ENCODE measurements around the gene DGLUCY.
"Not testable (repeated sequence)": the region's sequence is repeated elsewhere in the genome, so short reads cannot be mapped to it uniquely, and the experiment has no call there.

The DGLUCY gene

DNA sequence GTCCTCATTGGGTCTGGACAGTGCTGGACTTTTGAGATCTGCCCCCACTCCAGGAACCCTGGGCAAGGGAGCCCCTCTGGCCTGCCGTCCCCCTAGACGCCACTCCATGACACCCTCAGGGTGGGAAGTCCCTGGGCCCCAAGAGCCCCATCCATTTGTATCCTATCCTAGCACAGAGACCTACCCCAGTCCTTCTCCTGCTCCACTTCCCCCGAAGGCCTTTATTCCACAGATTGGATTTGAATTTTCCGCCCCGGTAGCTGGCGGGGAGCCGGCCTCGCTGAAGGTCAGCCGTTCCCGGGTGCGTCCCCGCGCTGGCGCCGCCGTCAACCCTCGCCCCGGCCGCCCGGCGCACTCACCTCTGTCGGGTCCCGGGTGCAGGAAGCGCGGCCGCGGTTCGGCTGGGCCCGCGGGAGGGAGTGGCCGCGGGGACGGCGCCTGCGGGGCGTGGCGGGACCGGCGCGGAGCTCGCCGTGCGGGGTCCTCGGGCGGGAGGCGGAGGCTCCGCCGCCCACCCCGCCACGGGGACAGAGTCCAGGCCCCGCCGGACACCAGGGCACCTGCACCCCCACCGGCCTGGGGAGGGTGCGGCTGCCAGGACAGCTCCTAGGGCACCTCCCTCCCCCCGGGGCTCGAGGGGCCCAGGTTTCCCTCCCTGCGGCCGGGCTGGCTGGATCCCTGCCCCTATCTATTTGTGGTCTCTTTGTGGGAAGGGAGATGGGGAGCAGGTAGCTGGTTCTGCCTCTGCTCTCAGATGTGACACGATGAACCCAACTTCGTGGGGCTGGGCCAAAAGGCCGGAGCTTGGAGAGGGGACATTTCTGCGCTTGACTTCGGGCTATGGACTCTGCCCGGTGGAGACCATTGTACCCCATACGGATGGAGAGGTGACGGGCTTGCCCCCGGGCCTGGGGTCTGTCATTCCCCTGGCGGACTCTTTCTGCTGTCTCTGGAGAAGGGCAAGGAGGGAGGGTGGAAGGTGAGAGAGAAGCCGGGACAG is 150.6 kb downstream of the DGLUCY start:
- DNase-seq: peak; percentile 45

DNA sequence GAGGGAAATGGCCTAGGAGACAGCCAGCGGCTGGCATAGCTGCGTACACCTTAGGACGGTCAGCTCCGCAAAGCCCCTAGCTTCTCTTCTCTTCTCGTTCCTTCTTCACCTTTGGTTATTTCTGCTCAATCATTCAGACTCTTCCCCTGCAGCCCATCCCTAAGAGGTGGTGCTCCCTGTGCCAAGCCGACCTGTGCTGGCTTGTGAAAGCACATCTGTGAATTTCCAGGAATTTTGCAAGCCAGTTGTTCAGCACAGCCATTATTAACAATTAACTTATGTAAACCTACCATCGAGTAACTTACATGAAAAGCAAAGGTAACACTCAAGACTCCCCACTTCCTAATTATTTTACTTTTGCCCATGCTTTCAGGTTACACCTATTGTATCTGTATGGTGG is 151.5 kb downstream of the DGLUCY start:
- DNase-seq: no peak

DNA sequence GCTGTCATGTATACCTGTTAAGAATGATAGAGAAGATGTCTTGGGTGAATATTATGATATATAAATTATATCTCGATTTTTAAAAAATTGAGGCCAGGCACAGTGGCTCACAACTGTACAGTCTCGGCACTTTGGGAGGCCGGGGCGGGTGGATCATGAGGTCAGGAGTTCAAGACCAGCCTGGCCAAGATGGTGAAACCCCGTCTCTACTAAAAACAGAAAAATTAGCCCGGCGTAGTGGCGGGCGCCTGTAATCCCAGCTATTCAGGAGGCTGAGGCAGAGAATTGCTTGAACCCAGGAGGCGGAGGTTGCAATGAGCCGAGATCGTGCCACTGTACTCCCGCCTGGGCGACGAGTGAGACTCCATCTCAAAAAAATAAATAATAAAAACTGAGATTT is 152.4 kb downstream of the DGLUCY start:
- DNase-seq: not testable (repeated sequence)

DNA sequence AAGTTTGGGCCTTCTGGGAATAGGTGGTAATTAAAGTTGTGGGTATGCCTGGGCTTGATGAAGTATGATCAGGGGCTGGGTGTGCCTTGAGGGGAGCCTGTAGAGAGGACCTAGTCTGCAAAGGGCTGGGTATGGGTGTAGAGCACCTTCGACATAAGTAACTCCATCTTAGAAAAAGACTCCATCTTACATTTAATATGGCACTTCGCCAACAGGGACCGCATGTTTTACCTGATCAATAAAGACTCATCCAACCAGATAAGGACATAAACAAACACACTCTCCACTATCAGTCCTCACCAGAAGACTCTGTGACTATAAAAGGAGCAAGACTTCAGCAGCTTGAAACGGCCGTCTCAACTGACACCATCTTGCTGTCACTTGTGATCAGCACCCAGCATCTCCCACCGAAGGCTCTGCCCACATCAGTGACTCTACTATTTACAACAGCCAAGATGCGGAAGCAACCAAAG is 154.1 kb downstream of the DGLUCY start:
- no peak for DNase-seq

DNA sequence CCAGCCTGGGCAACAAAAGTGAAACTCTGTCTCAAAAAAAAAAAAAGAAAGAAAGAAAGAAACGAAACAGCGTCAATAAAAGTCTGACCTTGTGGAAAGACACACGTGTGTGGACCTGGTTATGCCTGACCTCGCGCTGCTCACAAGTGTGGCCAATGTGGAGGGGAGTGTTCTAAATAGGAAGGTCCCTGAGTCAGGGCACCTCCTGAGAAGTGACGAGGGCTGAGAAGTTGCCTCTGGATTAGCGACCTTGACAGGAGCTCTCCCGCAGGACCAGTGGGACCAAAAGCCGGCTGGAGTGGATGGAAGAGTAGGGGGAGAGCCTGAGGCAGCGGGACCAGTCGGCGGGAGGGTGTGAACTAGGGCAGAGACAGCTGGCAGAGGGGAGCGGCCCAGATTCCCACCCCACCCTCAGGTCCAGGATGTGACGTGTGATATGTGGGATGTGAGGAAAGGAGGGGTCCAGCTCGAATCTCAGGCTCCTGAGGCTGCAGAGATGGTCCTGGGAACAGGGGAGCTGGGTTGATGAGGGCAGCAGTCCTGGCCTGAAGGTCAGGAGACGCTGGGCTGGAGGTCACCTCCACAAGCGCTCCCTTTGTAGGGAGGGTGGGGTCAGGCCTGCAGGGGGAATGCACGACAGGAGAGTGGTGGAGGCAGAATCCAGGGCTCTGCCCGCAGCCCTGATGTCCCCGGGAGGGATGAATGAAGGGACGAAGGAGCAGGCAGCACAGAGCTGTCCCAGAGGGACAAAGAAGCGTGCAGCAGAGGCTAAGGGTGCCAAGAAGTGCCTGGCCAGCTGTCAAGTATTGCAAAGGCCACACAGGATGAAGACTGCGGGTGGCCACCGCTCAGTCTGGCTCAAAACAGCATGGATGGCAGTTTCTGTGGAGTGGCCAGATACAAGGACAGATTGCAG is 155.5 kb downstream of the DGLUCY start:
- no peak for DNase-seq

DNA sequence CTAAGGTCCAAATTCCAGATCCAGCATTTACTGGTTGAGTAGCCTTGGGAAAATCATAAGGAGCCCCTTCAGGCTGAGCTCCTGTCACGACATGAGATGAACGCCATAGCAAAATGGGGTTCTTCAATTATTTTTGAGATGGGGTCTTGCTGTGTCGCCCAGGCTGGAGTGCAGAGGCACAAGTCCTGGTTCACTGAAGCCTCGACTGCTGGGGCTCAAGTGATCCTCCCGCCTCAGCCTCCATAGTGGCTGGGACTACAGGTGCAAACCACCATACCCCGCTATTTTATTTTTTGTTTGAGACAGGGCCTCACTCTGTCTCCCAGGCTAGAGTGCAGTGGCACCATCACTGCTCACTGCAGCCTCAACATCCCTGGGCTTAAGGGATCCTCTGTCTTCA is 156.3 kb downstream of the DGLUCY start:
- DNase-seq: no peak

DNA sequence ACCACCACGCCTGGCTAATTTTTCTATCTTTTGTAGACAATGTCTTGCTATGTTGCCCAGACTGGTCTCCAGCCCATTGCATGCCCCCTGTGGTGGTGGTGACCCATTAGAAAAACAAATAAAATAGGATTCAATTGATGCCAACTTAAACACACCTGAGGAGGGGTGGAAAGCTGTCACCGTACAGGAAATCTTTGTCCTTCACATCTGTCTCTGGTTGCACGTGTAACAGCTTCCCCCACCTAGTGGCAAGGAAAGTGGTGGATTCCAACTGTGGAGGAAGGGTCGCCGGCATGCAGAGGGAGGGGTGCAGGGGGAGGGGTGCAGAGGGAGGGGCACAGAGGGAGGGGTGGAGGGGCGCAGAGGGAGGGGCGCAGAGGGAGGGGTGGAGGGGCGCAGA is 156.7 kb downstream of the DGLUCY start:
- no peak for DNase-seq

DNA sequence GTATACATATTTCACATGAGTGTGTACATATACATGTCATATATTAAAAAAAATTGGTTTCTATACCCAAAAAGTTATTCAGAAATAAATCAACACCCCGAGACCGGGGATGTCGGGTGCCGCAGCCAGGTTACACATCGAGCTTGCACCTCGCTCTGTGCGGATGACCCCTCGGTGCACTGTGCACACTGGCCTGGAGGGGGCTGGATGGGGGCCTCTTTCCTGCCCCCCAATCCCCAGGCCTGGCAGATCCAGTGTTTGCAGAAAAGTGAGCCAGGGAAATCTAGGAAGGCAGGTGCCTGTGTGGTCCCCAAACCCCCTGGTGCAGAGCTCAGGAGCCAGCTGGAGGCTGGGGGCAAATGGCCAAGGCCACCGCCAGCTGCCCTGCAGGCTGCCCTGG is 157.8 kb downstream of the DGLUCY start:
- DNase-seq: no peak

DNA sequence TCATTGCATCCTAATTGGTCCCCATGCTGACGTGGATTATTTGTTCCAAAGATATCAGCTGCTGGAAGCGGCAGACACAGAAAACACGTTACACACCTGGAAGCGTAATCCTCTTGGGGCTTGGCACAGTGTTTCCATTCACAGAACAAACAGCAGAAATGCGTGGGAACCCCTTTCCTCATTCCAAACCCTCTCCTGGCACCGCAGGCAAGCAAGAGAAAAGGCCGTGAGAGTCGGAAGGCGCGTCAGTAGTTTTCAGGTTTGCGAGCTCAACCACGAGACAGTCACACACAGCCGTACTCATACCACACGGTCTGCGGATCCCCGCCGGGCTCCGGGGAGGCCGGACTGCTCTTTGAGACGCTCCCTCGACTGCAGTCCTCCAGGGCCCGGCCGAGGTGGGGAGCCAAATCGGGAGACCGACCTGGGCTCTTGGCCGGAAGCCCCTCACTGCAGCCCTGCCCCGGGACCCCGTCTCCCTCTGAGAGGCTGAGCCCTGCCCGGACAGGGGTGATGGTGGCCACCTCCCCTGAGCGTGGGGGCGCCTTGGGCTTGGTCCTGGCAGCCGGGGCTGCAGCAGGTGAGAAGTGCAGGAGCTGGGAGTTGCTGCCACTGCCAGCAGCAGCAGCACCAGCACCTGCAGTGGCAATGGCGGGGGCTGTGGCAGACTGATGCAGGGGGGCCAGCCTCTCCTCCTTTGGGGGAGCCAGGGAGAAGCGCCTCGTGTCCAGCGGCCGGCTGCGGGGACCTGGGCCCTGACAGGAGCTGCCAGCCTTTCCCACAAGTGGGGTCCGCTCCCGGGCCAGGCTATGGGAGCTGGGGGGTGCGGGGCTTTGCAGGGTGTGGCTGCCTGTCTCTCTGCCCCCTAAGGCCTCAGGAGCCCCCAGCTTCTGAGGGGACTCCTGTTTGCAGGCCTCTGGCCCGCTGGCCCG is 158.7 kb downstream of the DGLUCY start:
- DNase-seq: no peak

DNA sequence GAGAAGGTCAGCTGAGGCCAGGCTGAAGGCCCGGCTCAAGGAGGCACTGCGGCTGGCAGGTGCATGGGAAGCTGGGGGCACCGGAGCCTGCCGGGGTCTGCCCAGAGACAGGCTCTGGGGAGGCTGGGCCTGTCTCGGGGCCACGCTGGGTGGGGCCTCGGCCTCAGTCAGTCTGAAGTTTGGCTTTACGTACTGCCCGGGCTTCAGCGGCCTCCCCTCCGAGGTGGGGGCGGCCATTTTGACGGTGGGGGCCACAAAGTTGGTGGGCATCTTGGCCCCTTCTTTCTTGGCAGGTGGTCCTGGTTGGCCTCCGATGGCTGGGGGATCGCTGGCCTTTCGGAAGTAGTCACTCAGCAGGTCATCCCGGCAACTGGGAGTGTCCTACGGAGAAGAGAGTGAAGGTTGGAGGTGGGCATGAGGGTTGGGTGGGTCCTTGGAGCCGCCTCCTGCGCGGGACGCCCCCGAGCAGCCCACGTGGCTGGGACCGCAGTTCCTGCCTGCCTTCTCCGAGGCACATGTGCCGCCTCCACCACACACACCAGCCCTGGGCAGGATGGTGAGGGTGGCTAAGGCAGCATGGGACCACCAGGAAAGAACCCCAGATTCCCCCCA is 159.5 kb downstream of the DGLUCY start:
- no peak for DNase-seq

DNA sequence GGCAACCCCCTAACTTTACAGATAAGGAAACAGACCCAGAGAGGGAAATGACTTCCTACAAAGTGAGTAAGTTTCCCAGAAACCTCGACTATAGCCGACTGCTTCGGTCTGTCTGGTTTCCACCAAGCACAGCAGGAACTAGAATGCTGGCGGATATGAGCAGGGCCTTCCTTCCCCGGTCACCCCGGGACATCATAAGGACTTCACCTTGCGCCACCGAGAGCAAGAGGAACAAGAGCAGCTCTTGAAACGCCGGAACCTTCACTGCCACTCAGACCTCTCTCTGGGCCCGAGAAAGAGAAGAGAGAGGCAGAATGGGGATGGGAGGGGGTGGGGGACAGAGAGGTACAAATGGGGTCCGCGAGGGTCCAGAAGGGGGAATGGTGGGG is 160.0 kb downstream of the DGLUCY start:
- no peak for DNase-seq

DNA sequence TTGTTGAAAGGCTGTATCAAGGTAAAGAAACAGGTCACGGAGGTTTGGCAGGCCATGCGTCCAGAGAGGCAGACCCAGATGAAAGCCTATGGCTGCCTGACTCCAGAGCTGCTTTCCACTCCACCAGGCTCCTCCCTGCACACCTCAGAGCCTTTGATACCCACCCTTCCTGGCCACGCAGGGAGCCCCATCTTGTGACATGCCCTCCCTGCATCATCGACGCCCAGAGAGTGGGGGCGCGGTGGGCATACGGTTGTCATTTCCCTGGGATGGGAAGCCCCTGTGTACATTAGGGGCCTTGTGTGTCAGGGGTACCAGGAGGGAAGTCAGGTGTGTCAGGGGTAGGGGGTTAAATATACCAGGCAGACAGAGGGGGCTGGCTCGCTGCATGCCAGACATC is 160.9 kb downstream of the DGLUCY start:
- DNase-seq: no peak
